Endothelial cell (in vitro differentiated cells): ENCODE data around the gene ATP2A3. TPM values are rescaled to one million over a fixed set of nuclear protein-coding genes. Genes with fewer than 3 reads are reported as not detected.

Experiments used
- DNase-seq: peaks from one replicate; pipeline ENCODE4 v3.0.0; 2021; ENCODE audit warnings: low spot score
- H3K27ac Mint-ChIP-seq: one replicate; pipeline ENCODE4 v1.8.0; 2021; ENCODE audit warnings: mixed read lengths, inconsistent platforms; ENCODE audit not compliant: unreplicated experiment
- H3K27me3 Mint-ChIP-seq: one replicate; pipeline ENCODE4 v1.8.0; 2021; ENCODE audit warnings: mild to moderate bottlenecking, moderate library complexity, mixed read lengths, inconsistent platforms; ENCODE audit not compliant: unreplicated experiment
- H3K36me3 Mint-ChIP-seq: one replicate; pipeline ENCODE4 v1.8.0; 2021; ENCODE audit warnings: mild to moderate bottlenecking, low read depth, mixed read lengths, inconsistent platforms; ENCODE audit not compliant: unreplicated experiment
- H3K4me1 Mint-ChIP-seq: one replicate; pipeline ENCODE4 v1.8.0; 2021; ENCODE audit warnings: mild to moderate bottlenecking, mixed read lengths, inconsistent platforms; ENCODE audit not compliant: unreplicated experiment
- H3K4me3 Mint-ChIP-seq: one replicate; pipeline ENCODE4 v1.8.0; 2021; ENCODE audit warnings: mild to moderate bottlenecking, mixed read lengths, inconsistent platforms; ENCODE audit not compliant: unreplicated experiment
- H3K9me3 Mint-ChIP-seq: one replicate; pipeline ENCODE4 v1.8.0; 2021; ENCODE audit warnings: mixed read lengths, inconsistent platforms; ENCODE audit not compliant: unreplicated experiment
- total RNA-seq: library from RNA; stranded (reverse); fragmentation: NEBNext Ultra II Directional; extraction: Animal tissue kit (Norgen Biotek cat#: 25700); gene quantifications from one replicate; pipeline ENCODE4 v1.2.1, GENCODE V29; 2021; ENCODE audit not compliant: unreplicated experiment
- TF ChIP-seq, protein P1 (sequence below): fragments of 200-600 bp; sonication (generic); IDR thresholded peaks from one replicate; pipeline ENCODE4 v1.5.0; 2021; ENCODE audit warnings: antibody characterized with exemption; ENCODE audit not compliant: unreplicated experiment

Gene ATP2A3
- total RNA-seq, 1 donor from 2014 or later, result 116 TPM

DNA sequence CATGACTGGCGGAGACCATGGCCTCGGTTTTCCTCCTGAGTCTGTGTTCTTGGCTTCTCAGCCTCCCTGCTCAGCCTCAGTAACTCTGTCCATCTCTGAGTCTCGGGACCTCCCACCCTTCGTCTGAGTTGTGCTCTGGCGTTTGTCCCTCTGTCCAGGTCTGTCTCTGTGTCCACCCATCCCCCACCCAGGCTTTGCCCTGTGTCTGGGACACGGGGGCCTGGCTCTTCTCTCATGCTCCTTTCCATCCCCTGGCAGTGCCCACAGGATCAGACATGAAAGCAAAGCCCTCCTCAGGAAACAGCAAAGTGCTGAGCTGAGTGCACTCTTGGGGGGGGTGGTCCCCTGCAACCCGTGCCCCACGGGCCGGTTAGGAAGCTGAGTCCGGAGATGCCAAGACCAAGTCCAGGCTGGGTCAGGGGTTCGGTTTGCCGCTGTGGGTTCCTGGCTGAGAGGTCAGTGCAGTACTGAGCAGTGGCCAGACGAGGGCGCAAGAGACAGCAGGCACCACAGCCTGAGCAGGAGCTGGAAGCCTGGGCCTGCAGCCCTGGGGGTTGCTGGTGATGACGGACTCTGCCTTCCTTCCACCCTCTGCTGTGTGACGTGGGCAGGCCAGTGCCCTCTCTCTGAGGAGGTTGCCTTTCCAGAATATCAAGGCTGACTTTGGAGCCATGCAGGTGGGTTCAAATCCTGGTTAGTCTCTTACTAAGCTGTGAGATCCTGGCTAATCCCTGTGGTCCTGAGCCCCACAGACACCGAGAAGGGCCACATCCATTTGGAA is 50.5 kb downstream of the ATP2A3 start:
- H3K27ac Mint-ChIP-seq, result no peak overlapping the region
- H3K9me3 Mint-ChIP-seq, result no peaks in the 10 kb centered on the region
- H3K4me1 Mint-ChIP-seq, result no peaks in the 10 kb centered on the region
- no peak overlapping the region for H3K4me3 Mint-ChIP-seq
- TF ChIP-seq, protein P1, sequence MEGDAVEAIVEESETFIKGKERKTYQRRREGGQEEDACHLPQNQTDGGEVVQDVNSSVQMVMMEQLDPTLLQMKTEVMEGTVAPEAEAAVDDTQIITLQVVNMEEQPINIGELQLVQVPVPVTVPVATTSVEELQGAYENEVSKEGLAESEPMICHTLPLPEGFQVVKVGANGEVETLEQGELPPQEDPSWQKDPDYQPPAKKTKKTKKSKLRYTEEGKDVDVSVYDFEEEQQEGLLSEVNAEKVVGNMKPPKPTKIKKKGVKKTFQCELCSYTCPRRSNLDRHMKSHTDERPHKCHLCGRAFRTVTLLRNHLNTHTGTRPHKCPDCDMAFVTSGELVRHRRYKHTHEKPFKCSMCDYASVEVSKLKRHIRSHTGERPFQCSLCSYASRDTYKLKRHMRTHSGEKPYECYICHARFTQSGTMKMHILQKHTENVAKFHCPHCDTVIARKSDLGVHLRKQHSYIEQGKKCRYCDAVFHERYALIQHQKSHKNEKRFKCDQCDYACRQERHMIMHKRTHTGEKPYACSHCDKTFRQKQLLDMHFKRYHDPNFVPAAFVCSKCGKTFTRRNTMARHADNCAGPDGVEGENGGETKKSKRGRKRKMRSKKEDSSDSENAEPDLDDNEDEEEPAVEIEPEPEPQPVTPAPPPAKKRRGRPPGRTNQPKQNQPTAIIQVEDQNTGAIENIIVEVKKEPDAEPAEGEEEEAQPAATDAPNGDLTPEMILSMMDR, result peak; percentile 93
- peak; percentile 91 for DNase-seq
- H3K36me3 Mint-ChIP-seq, result no peaks in the 10 kb centered on the region
- H3K27me3 Mint-ChIP-seq, result peaks cover 3% of the 10 kb centered on the region

DNA sequence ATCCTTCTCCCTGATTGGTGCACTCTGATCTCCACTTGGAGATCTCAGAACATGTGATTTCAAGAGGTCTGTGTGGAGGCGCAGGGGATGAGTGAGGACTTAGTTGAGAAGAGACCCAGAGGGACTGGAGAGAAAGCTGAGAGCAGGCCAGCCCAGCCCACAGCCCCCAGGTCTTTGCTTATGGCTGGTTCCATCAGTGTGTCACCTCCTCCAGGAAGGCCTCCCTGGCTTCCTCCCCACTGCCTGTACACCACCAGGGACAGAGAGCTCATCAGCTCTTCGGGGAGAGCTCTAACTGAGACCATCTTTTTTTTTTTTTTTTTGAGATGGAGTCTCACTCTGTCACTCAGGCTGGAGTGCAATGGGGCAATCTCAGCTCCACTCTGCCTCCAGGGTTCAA is 51.4 kb downstream of the ATP2A3 start:
- no peak overlapping the region for H3K27ac Mint-ChIP-seq
- no peaks in the 10 kb centered on the region for H3K36me3 Mint-ChIP-seq
- H3K4me3 Mint-ChIP-seq, result no peak overlapping the region
- no peaks in the 10 kb centered on the region for H3K4me1 Mint-ChIP-seq
- peaks cover 3% of the 10 kb centered on the region for H3K27me3 Mint-ChIP-seq
- DNase-seq, result no peak
- no peaks in the 10 kb centered on the region for H3K9me3 Mint-ChIP-seq
- TF ChIP-seq, protein P1, result no peak

DNA sequence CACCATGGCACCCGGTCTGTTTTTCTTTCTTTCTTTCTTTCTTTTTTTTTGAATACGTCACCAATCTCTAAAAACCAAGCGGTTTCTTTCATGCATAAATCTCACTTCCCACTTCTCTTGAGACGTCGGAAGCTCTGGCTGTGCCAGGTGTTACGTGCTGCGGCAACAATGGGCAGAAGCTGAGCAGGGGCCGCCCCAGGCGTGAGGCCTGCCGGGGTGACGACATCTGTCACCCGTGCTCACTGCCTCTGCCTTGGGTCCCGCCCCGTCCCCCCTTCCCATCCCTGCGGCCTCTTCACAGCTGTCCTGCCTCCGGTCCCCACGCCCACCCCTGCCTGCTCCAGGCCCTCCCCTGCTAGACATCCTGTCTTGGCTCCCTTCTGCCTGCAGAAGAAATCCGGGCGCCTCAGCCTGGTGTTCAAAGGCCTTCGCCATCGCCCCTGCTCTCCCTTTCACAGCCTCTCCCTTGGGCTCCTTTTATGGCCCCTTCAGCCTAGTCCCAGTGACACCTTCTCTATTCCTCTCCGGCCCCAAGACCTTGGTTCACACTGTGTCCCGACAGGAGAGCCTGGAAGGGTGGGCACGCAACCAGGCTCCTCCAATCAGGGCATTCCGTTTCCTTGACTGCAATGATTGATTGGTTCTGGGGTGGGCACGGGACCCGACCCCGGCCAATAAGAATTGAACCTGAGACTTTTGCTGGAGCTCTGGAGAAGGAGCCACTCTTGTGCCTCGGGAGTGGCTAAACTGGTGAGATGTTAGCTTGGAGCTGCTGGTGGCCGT is 52.8 kb downstream of the ATP2A3 start:
- no peaks in the 10 kb centered on the region for H3K4me1 Mint-ChIP-seq
- TF ChIP-seq, protein P1, result no peak
- no peaks in the 10 kb centered on the region for H3K9me3 Mint-ChIP-seq
- no peak for DNase-seq
- peaks cover 3% of the 10 kb centered on the region for H3K27me3 Mint-ChIP-seq
- H3K36me3 Mint-ChIP-seq, result no peaks in the 10 kb centered on the region
- no peak overlapping the region for H3K27ac Mint-ChIP-seq
- H3K4me3 Mint-ChIP-seq, result no peak overlapping the region

DNA sequence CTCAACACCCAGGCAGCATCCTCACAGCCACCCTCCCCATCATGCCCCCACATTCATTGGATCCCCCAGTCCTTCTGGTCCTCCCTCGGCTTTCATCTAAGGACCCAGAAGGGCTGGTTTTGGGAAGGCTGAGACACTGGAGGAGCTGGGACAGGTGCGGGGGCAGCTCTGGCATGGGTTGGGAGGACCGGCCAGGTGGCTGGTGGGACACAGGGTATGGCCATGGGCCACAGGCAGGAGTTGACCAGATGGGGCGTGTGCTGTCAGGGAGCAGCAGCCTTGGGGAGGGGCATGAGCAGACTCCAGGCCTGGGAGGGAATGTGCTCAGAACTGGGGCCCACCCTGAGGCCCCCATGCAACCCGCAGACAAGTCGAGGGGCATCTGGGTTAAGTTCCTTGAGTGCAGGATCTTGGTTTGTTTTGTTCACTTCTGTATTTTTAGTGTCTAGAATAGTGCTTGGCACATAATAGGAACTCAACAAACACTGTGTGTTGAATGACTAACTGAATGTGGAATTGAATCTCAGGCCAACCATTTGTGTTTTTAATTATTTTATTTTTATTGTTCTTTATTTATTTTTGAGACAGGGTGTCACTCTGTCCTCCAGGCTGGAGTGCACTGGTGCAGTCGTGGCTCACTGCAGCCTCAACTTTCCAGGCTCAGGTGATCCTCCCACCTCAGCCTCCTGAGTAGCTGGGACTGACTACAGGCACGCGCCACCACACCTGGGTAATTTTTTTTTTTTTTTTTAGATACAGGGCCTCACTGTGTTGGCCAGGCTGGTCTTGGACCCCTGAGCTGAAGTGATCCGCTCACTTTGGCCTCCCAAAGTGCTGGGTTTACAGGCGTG is 53.6 kb downstream of the ATP2A3 start:
- Mint-ChIP-seq H3K27me3 (peaks cover 3% of the 10 kb centered on the region), H3K36me3 (no peaks in the 10 kb centered on the region), H3K9me3 (no peaks in the 10 kb centered on the region), H3K4me1 (no peaks in the 10 kb centered on the region), H3K4me3 (no peak overlapping the region), H3K27ac (no peak overlapping the region)
- no peak for DNase-seq
- TF ChIP-seq, protein P1, result no peak
